Measurements from ENCODE around the gene TDRD9. TPM values are rescaled to one million over a fixed set of nuclear protein-coding genes. Genes with fewer than 3 reads are reported as not detected.

The TDRD9 gene
- total RNA-seq, 4 donors from 2014 or later, result 2.0 to 3.2 (median 2.6) TPM

- Histone ChIP-seq H3K4me3 (peak overlapping the region in 2 of 4 donors; percentile 15), H3K4me1 (peaks cover 6 to 25% (median 13%) of the 10 kb centered on the region in 4 donors), H3K36me3 (no peaks in the 10 kb centered on the region), H3K9me3 (no peaks in the 10 kb centered on the region), H3K27ac (replicated peaks in 1 of 4) (peak overlapping the region in 3 of 4 donors; percentile 28 to 71 (median 39)), H3K27me3 (no peaks in the 10 kb centered on the region)
- 64% methylated on average over 7 of the region's 9 CpGs for WGBS
- peak; percentile 83 for DNase-seq (ENCODE audit: extremely low spot score)
- intact Hi-C loops (cut with DNase I), result no loop called here
- TF ChIP-seq CTCF (IDR thresholded peaks at IDR 0.05) (no peak), POLR2A (IDR thresholded peaks at IDR 0.05; ENCODE audit: low read depth) (no peak), EP300 (IDR thresholded peaks at IDR 0.05) (no peak), POLR2AphosphoS5 (IDR thresholded peaks at IDR 0.05) (no peak)
Measured at GRCh38 chr14:104049576-104050240, 121.5 kb downstream of the TDRD9 start.

- intact Hi-C loops (cut with DNase I), result no loop called here
- DNase-seq (ENCODE audit: extremely low spot score), result peak; percentile 17
- Histone ChIP-seq H3K9me3 (no peaks in the 10 kb centered on the region), H3K4me1 (peaks cover 6 to 25% (median 13%) of the 10 kb centered on the region in 4 donors), H3K27ac (replicated peaks in 1 of 4) (no peak overlapping the region), H3K27me3 (no peaks in the 10 kb centered on the region), H3K4me3 (no peak overlapping the region), H3K36me3 (no peaks in the 10 kb centered on the region)
- TF ChIP-seq EP300 (IDR thresholded peaks at IDR 0.05), result no peak
- no peak for TF ChIP-seq CTCF (IDR thresholded peaks at IDR 0.05)
- no peak for TF ChIP-seq POLR2AphosphoS5 (IDR thresholded peaks at IDR 0.05)
- no peak for TF ChIP-seq POLR2A (IDR thresholded peaks at IDR 0.05; ENCODE audit: low read depth)
- 85% methylated on average over 5 of the region's 5 CpGs for WGBS
Measured at GRCh38 chr14:104051092-104051813, 123.0 kb downstream of the TDRD9 start.

- H3K36me3 ChIP-seq, result no peaks in the 10 kb centered on the region
- no peaks in the 10 kb centered on the region for H3K27me3 ChIP-seq
- no peak overlapping the region for H3K4me3 ChIP-seq
- no peaks in the 10 kb centered on the region for H3K9me3 ChIP-seq
- intact Hi-C loops (cut with DNase I), result no loop called here
- no peak overlapping the region for H3K27ac ChIP-seq (replicated peaks in 1 of 4)
- no peak for TF ChIP-seq CTCF (IDR thresholded peaks at IDR 0.05)
- TF ChIP-seq POLR2A (IDR thresholded peaks at IDR 0.05; ENCODE audit: low read depth), result no peak
- no peak for TF ChIP-seq POLR2AphosphoS5 (IDR thresholded peaks at IDR 0.05)
- no peak for TF ChIP-seq EP300 (IDR thresholded peaks at IDR 0.05)
- DNase-seq (ENCODE audit: extremely low spot score), result peak; percentile 68
- 86% methylated on average over 16 of the region's 16 CpGs for WGBS
- H3K4me1 ChIP-seq, result peaks cover 0 to 8% (median 5%) of the 10 kb centered on the region in 4 donors
Measured at GRCh38 chr14:104054222-104054905, 126.1 kb downstream of the TDRD9 start.

GRCh38 chr14:104062281-104062680 is 134.0 kb downstream of the TDRD9 start:
- H3K4me1 ChIP-seq, result no peaks in the 10 kb centered on the region
- H3K36me3 ChIP-seq, result no peaks in the 10 kb centered on the region
- 86% methylated on average over 1 of the region's 1 CpG for WGBS
- no peak overlapping the region for H3K4me3 ChIP-seq
- H3K27me3 ChIP-seq, result peaks cover 0 to 16% (median 0%) of the 10 kb centered on the region in 4 donors
- no peak overlapping the region for H3K27ac ChIP-seq (replicated peaks in 1 of 4)
- no peak for DNase-seq (ENCODE audit: extremely low spot score)
- H3K9me3 ChIP-seq, result peaks cover 0 to 13% (median 7%) of the 10 kb centered on the region in 4 donors
- intact Hi-C loops (cut with DNase I), result no loop called here
- no peak for TF ChIP-seq POLR2A (IDR thresholded peaks at IDR 0.05; ENCODE audit: low read depth)
- TF ChIP-seq CTCF (IDR thresholded peaks at IDR 0.05), result no peak
- TF ChIP-seq EP300 (IDR thresholded peaks at IDR 0.05), result no peak
- no peak for TF ChIP-seq POLR2AphosphoS5 (IDR thresholded peaks at IDR 0.05)

Measured in esophagus muscularis mucosa (tissue), 4 donors.